NCI-H2196 treated with DMSO at 0.1 percent for 48 hours (cell line): ENCODE data around the gene FAM222B.
A peak's percentile ranks its signal among the peaks of the same experiment; 100 is the strongest.
"Not testable (repeated sequence)": the region's sequence is repeated elsewhere in the genome, so short reads cannot be mapped to it uniquely, and the experiment has no call there.

Experiments used
- DNase-seq: peaks from one replicate; lab custom pipeline; 2025; ENCODE audit not compliant: unreplicated experiment; lab: John Stamatoyannopoulos, UW

FAM222B gene

DNA sequence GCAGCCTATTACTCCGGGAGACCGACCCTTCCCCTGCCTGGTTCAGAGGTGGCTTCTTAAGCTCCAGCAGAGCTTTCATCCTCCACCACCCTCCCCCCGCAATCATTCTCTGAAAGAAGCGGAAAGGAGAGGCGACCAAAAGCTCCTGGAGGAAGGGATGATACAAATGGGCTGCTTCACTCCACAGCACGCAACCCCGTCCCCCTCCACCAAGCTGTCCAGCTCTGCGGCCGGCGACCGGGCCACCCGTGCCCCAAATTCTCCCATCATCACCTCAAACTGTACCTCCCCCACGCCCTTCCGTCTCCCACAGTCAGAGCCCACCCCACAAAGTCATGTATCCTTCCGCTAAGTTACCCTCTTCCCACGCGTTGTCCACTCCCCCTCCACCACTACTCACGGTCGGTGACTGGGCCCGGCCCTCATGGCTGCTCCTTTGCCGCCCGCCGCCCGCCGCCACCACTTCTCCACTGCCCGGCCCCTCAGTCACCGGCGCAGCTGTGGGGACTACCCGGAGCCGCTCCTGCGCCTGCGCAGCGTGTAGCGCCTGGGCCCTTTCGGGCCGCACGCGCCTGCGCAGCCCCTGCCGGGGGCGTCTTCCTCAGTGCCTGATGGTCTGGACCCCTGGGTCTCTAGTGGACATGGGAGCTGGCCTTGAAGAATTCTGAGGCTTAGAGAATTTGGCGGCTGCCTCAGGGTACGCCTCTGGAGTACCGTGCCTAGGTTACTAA, at the start of gene FAM222B:
Gene FAM222B (minus strand): TSS at position 509 of the 731 bp plus-strand sequence. CDS start 76,123 bp downstream, outside the sequence.
- peak; percentile 34 for DNase-seq

DNA sequence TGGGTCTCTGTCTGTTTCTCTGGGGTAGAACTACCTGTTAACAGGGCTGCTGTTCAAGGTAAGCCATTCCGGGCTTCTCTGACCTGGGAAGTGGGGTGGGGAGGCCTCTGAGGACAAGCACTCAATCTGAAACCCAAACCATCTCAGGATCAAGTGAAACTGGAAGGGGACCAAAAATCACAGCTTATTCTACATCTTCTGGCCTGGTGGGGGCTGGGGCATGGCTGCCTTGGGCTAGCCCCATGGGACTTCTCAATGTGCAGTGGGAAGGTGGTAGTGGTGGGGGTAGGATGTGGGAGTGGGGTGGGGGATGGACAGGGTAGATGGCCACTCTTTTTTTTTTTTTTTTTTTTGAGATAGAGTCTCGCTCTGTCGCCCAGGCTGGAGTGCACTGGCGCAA, 49.4 kb upstream of the FAM222B start:
- no peak for DNase-seq

GRCh38 chr17:28891201-28891600, 48.6 kb upstream of the FAM222B start:
- no peak for DNase-seq

DNA sequence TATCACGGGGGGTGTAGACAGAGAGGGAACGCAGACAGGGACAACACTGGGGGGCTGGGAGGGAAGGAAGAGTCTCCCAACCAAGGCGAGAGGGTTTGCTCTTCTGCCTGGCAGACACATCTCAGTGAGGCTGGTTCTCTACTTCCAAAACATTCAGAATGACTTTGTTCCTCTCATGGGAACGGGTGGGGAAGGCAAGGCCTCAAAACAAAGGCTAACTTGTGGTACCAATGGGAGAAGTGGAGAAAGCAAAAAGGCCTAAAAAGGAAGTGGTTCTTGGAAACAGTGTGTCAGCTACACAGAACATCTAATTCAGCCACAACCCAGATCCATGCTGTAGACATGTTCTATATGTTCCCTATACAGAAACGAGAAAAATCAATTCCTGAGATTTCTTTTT, 47.4 kb upstream of the FAM222B start:
- no peak for DNase-seq

GRCh38 chr17:28888832-28889231, 46.2 kb upstream of the FAM222B start:
- DNase-seq = no peak

DNA sequence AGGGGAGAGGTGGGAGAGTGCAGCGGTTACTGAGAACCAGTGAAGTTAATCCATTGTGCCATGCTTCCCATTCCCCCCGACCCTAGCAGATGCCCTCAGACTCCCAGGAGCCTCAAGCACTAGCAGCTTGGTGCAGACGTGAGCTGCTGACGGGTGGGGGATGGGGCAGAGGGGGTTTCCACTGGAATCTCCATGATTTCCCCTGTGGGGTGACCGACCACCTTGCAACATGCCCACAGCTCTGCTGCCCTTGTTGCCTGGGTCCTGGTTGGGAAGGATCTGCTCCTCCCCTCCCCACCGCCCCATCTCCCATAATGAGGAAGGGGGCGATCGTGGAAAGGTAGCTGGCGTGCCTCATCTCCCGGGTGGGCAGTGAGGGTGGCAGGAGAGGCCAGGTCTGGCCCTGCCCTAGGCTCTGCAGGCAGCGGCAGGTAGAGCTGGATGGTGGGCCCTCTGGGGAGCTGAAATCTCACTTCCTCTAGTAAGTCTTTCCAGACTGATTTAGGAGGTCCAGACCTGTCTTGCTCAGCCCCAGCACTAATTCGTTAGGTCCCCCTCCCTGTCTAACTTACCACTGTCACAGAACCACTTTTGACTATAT, 45.4 kb upstream of the FAM222B start:
- no peak for DNase-seq

GRCh38 chr17:28885951-28886350, 43.4 kb upstream of the FAM222B start:
- DNase-seq = no peak

- no peak for DNase-seq
These were observed 42.8 kb upstream of the FAM222B start for GRCh38 chr17:28885363-28885762.

- no peak for DNase-seq
These were observed 41.5 kb upstream of the FAM222B start for GRCh38 chr17:28883967-28884702.

- no peak for DNase-seq
These were observed 39.7 kb upstream of the FAM222B start for GRCh38 chr17:28882154-28882895.

- DNase-seq = no peak
These were observed 39.0 kb upstream of the FAM222B start for GRCh38 chr17:28881533-28882056.

DNA sequence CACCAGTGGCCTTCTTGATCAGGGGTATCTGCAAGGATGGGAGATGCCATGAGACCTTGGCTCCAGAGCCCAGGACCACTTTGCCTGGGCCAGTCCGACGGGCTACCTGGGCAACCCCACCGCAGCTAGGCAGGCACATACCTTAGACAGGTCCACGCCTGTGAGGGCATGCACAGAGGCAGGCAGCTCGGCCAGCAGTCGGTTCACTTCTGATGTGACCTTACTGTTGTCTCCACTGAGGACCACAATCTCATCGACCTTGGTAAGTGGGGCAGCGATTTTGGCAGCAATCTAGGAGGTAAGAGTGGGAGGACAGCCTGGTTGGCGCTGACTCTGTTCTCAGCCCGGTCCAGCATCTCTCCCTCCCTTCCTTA, 38.0 kb upstream of the FAM222B start:
- no peak for DNase-seq

GRCh38 chr17:28879886-28880571, 37.4 kb upstream of the FAM222B start:
- DNase-seq = no peak

DNA sequence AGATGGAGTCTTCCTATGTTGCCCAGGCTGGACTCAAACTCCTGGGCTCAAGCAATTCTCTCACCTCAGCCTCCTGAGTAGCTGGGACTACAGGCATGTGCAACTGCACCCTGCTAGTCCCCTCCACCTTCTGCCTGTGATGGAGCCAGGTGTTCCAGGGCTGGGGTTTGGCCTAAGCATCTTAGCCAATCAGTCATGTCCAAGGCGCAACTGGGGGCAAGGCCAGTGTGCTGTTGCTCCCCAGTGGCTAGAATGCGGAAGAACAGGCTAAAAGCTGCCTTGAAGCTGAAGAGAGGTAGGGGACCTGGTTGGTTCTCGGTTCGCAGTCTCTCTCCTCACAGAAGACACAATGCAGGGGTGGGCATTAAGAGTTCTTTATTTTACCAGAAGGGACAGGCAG, 36.4 kb upstream of the FAM222B start:
- DNase-seq = peak; percentile 8

- DNase-seq = no peak
These were observed 35.7 kb upstream of the FAM222B start for GRCh38 chr17:28878158-28878910.

DNA sequence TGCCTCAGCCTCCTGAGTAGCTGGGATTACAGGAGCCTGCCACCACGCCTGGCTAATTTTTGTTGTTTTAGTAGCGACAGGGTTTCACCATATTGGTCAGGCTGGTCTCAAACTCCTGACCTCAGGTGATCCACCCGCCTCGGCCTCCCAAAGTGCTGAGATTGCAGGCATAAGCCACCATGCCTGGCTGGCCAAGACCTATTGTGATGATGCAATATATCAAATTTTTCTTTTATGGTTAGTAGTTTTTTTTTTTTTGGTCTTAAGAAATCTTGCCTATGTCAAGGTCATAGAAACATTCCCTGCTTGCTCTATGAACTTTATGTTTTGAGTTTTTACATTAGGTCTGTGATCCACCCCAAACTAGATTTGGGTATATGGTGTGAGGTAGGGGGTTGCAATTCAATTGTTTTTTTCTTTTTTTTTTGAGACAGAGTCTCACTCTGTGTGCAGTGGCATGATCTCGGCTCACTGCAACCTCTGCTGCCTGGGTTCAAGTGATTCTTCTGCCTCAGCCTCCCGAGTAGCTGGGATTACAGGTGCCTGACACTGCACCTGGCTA, 34.6 kb upstream of the FAM222B start:
- DNase-seq = not testable (repeated sequence)

DNA sequence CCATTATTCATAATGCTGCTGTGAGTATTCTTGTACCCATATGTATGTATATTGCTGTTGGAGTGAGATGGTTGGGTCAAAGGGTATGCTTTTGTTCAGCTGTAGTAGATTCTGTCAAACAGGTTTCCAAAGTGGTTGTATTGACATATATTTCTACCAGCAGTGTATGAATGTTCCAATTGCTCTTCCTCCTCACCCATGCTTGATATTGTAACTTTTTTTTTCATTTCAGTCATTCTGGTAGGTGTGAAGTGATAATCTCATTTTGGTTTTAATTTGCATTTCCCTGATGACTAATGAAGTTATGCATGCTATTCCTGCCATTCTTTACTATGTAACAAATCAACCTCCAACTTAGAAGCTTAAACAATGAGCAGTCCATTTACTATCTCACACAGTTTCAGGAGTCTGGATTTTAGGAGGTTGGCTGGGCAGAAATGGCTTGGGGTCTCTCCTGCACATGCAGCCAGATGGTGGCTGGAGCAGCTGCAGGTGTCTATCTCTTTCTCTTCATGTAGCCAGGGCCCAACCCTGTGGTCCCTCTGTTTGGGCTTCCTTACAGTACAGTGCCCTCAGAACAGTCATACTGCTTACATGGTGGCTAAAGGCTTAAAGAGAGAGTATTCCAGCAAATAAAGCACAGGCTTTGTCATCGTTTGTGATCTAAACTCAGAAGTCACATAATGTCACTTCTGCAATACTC, 33.4 kb upstream of the FAM222B start:
- no peak for DNase-seq

- no peak for DNase-seq
These were observed 32.2 kb upstream of the FAM222B start for GRCh38 chr17:28874750-28875149.

GRCh38 chr17:28873839-28874238, 31.2 kb upstream of the FAM222B start:
- no peak for DNase-seq
